DMS153 treated with DMSO at 0.1 percent for 48 hours (cell line): ENCODE data around the gene IGF2.
A peak's percentile ranks its signal among the peaks of the same experiment; 100 is the strongest.

Source experiments
- DNase-seq: peaks from one replicate; lab custom pipeline; 2025; ENCODE audit not compliant: unreplicated experiment; lab: John Stamatoyannopoulos, UW

The IGF2 gene

DNA sequence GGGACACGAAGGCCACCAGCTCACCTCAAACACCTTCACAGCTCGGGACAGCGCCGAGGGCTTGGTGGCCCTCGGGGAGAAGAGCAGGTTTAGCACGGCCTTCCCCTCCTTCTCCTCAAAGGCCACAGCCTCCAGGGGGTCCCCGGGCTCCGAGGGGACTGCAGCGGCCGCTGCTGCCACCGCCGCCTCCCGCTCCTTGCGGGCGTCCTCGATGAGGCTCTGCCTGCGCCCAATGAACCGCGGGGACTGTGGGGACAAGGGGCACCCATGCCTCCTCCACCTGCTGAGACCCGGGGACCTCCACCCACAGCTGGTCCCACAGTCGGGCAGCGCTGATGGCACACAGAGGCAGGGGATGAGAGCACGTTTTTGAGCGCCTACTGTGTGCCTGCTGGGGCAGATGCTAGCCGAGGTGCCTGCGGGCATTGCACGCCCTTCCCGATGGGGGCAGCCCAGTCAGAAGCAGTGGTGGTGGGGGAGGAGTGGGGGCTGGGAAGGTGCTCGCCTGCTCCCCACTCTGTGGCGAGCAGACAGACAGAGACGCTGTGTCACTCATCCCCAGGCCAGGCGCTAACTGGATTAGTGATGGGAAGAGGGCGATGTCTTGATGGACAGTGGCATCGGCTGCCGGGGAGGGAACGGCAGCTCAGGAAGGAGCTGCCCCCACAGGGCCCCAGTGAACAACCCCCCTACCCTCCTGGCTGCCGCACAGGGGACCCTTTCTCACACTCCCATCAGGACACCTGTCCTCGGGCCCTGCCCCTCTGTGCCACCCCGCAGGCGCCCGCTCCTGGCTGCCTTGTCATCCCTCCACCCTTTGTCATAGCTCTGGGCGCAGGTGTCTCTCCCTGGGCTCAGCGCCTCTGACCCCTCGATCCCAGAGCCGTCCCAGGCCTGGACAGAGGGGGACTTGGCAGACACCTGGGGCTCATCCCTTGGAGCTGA is 30.7 kb upstream of the IGF2 start:
- no peak for DNase-seq

DNA sequence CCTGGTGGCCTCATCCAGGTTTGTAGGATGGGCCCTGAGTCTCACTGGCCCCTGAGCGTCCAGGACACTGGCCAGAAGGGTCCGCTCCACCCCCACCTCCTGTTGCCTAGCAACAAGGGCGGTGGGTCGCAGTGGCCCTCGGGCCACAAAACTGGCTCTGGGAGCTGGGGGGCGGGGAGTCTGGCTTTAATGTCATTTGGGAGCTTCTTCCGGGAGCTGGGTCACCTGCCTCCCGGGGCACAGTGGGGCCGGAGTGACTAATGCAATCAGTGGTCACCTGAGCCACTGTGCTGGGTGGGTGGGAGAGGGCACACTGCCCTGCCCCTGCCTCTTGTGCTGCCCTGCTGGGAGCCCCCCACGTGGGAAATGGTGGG is 29.8 kb upstream of the IGF2 start:
- no peak for DNase-seq

DNA sequence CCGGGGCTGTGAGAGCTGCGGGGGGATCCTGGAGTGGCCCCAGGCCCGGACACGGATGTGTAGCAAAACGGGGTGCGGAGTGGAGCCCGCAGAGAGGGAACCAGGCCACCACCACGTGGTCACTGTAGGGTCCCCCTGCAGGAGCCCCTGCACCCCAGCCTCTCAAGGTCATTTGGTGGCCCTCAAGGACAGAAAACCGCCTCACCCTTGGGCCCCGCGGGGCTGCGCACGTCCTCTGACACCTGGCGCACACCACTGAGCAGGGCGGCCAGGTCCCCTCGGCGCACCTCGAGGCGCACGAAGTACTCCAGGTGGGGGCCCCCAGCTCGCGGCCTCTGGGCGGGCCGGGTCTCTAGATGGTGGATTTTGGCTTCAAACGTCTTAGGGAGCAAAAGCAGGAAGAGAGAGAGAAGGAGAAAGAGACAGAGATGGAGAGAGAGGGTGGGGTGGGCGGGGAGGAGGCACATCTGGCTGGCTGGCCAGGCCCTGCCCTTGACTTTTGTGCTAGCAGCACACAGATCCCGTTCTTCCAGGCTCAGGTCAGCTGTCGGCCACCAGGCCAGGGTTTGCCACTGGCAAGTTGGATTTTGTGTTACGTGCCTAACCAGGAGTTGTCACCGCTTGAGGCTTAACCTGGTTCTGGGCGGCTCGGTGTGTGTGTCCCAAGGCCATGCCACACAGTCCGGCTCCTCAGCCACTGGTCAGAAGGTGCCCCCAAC is 29.3 kb upstream of the IGF2 start:
- no peak for DNase-seq

DNA sequence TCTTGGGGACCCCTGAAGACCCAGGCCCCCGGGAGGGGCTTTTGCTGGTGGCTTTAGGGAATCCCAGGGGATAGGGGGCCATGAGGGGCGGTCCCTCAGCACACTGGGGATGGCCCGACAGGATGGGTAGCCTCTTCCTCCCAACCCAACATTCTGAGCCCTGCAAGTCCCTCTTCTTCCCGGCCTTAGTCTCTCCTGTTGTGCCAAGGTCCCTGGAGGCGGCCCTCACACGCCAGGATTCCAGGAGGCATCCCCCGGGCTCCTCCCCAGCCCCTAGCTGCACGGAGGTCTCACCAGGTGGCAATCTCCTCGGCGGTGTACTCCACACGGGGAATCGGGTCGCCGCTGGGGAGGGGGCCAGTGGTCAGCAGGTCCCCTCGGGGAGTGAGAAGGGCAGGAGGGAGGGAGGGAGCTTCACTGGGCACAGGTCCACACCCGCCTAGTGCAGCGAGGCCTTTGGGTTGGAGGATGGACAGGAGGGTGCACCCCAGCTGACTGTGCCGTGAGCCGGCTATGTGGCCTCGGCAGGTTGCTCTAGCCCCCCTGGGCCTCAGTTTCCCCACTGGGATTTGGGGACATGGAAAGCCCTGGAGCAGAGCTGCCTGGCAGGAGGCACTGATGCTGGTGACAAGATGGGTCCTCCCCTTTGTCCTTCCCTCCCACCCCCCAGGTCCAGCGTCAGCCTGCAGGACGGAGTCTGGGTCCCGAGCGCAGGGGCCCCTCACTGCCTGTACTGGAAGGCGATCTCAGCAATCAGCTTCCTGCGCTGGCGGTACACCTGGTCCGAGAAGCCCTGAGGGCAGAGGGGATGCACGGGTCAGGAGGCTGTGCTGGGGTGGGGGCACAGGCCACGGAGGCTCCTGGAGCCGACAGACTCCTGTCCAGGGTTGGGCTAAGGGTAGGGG is 28.2 kb upstream of the IGF2 start:
- no peak for DNase-seq

DNA sequence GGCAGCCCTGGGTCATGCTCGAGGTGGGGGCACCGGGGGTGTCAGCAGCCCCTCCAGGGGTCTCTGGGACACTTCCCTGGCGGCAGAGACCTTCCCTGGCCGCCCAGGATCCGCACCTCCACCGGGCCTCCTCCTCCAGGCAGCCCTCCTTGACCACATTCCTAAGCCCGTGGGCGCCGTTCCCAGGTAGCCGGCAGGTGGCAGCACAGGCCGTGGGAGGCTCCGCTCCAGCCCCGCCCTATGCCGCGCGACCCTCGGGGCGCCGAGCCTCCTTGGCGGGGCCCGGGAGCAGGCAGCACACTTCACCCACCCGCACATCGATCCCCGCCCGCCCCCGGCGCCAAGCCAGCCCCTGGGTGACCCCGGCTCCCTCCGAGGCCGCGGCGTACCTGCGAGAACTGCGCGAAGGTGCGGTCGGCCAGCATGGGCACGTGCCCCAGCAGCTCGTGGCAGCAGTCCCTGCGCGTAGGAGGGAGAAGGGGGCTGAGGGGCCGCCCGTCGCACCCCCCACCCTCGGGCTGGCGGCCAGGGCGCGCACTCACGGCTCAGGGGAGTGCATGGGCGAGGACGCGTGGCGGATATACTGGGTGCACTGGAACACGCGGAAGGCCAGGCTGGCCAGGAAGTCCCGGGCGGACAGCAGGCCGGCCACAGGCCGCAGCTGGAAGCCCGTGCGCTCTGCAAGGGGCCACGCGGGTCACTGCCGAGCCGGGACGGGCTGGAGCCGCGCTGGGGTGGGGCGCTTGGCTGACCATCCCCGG is 27.1 kb upstream of the IGF2 start:
- no peak for DNase-seq

DNA sequence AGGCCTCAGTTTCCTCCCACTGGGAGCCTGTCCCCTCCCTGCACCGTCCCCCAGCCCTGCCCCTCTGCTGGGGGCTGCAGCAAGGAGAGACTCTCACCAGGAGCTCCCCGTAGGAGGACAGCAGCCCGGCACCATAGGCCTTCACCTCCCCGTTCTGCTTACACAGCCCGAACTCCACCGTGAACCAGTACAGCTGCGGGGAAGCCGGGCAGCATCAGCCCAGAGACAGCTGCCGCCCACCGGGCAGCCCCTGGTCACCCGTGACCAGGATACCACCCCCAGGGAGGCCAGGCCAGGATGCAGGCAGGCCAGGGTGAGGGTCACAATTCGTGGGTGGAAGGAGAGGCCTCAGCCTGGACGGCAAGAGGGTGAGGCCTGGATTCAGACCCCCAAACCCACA is 26.4 kb upstream of the IGF2 start:
- DNase-seq, result no peak

DNA sequence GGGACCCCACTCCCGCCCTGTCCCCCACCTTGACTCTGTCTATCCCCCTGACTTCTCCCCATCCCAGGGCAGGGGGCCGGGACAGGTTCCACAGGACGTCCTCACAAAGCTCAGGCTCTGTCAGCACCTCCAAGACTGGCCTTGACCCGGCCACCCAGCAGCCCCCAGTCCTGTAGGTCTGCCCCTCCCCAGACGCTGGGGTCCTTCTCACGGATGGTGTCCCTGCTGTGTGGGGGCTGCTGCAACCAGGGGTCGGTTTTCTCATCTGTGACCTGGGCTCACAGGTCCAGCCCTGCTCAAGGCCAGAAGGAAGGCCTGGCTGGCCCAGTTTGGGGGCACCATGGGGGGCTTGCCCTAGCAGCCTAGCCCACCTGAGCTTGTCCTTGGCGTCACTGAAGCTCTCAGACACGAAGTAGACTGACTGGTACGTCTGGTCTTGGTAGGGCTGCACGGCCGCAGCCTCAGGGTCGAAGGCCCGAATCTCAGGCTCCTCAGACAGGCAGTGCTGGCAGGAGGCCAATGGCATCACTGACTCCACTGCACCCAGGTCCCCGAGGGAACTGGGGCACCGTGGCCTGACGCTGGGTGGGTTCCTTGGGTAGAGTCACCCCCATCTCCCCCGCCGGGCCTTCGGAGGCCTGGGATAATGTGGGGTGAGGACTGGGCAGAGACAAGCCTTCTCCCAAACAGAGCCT is 25.8 kb upstream of the IGF2 start:
- DNase-seq, result no peak

DNA sequence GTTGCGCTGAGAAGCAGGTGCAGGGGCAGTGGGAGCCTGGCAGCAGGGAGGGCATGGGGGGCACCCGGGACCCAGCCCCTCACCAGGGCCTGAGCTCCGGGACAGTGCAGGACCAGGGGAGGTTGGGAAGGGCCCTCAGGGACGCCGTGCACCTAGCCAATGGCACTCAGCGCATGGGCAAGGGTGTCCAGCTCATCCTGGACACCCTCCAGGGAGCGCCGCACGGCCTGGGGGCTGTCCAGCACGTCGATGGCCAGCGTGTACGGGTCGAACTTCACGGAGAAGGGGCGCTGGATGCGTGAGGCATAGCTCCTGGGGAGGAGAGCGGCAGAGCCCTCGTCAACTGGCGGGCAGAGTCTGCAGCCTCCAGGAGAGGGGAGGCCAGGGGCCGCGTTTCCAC is 24.9 kb upstream of the IGF2 start:
- DNase-seq, result no peak

DNA sequence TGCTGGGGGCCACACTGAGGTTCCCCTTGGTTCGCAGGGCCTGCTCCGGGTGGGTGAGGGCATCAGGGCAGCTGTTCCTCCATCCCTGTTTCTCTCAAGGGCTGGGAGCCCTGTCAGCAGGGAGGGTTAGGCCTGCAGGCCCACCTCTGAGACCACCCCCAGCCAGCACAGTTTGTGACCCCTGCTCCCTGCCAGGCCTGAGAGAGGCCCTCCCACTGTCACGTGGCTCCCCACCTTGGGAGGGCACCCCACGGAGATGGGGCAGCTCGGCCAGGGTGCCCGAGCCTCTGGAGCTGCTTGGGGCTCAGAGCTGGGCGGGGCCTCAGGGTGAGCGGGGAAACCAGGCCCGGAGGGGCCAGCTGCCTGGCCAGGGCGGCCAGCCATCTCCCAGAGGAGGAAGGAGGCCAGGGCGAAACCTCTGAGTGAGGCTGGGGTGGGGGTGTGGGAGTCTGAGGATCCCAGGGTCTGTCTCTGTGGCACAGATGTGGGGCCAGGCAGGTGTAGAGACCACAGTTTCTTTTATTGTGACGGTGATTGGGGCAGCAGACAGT is 24.3 kb upstream of the IGF2 start:
- DNase-seq, result no peak

DNA sequence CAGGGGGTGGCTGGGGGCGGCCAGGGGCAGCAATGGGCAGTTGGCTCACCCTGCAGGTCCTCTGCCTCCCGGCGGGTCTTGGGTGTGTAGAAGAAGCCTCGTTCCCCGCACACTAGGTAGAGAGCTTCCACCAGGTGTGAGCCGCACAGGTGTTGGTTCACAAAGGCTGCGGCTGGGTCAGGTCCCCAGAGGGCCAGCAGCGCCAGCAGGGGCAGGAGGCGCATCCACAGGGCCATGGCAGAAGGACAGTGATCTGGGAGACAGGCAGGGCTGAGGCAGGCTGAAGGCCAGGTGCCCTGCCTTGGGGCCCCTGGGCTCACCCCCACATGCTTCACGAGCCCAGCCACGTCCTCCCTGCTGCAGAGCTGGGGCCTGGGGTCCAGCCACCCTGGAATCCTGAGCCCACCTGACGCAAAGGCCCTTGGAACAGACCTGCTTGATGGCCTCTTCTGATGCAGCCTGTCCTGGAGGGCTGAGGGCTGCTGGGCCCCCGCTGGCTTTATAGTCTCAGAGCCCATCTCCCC is 21.6 kb upstream of the IGF2 start, which contains the start of gene INS:
Gene INS, minus strand, starts transcription at position 474 of the 524 bp plus-strand sequence. Its CDS starts 238 bp downstream, at position 236.
- no peak for DNase-seq

DNA sequence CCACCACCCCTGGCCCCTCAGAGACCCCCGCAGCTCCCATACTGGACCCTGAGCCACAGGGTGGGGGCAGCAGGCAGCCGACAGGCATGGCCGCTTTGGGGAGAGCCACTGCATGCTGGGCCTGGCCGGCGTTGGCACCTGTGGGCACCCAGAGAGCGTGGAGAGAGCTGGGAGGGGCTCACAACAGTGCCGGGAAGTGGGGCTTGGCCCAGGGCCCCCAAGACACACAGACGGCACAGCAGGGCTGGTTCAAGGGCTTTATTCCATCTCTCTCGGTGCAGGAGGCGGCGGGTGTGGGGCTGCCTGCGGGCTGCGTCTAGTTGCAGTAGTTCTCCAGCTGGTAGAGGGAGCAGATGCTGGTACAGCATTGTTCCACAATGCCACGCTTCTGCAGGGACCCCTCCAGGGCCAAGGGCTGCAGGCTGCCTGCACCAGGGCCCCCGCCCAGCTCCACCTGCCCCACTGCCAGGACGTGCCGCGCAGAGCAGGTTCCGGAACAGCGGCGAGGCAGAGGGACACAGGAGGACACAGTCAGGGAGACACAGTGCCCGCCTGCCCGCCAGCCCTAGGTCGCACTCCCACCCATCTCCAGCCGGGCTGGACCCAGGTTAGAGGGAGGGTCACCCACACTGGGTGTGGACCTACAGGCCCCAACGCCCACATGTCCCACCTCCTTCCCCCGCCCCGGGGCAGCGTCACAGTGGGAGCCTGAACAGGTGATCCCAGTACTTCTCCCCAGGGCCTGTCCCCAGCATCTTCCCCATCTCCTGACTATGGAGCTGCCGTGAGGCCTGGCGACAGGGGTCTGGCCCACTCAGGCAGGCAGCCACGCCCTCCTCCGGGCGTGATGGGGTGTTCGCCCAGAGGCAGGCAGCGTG is 20.6 kb upstream of the IGF2 start:
- no peak for DNase-seq

DNA sequence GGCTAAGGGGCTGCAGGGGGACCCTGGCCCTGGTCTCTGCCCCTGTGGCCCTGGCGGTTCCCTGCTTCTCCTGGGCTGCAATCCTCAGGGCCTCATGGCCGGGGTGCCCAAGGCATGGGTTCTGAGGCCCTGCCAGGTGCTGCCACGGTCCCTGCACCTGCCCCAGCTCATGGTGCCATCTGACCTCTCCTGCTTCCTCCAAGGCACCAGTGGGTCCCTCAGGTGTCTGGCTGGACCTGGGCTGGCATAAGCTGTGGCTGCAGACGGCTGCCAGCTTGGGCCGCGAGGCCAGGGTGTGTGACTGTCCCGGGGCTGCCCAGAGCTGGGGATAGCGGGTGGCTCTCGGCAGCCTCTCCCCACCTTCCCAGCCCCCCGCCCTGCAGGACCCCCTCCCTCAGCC is 19.8 kb upstream of the IGF2 start:
- DNase-seq, result no peak

DNA sequence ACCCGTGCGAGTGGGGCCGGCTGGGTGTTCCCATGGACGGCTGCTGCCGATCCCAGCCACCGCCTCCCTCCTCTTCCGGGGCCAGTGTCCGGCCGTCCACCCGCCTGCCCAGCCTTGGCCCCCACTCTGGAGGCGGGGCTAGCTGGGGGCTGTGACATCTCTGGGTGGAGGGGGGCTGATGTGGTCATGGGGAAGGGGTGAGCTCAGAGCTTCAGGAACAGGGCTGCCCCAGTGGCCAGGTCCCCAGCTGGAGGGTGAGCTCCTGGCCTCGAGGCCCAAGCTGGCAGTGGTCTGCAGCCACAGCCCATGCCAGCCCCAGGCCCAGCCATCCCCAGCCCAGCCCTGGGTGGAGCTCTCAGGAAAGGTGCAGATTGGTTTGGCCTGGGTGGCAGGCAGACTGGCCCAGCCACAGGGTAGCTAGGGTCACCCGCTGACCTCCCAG is 19.1 kb upstream of the IGF2 start:
- DNase-seq, result no peak

DNA sequence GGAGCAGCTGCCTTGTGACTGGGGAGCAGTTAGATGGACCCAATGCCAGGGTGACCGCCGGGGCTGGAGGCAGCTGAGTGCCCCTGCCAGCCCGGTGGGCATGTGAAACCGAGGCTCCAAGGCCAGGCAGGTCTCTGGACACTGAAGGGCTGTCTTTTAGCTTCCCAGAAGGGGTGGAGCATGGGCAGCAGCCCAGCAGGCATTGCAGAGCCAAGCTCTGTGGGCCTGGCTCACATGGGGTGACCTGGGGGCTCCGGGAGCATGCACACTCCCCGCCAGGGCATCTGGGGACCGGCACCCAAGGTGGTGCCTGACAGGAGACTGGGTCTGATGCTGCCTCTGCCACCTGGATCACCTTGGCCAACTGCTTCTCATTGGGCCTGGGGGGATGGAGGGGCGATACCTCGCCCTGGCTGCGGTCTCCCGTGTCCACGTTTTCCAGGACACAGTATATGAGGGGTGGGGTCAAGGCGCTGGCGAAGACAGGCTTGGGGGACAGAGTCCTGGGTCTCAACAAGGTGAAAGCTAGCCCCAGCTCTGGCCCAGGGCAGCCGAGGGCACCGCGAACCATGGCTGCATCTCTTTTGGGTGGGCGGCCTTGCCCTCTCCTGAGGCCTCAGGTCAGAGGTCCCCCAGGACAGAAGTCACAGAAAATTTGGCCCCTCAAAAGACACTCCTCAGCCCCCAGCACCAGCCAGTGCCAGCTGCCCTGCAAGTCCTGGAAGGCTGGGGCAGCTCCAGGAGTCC is 18.3 kb upstream of the IGF2 start:
- DNase-seq, result no peak

DNA sequence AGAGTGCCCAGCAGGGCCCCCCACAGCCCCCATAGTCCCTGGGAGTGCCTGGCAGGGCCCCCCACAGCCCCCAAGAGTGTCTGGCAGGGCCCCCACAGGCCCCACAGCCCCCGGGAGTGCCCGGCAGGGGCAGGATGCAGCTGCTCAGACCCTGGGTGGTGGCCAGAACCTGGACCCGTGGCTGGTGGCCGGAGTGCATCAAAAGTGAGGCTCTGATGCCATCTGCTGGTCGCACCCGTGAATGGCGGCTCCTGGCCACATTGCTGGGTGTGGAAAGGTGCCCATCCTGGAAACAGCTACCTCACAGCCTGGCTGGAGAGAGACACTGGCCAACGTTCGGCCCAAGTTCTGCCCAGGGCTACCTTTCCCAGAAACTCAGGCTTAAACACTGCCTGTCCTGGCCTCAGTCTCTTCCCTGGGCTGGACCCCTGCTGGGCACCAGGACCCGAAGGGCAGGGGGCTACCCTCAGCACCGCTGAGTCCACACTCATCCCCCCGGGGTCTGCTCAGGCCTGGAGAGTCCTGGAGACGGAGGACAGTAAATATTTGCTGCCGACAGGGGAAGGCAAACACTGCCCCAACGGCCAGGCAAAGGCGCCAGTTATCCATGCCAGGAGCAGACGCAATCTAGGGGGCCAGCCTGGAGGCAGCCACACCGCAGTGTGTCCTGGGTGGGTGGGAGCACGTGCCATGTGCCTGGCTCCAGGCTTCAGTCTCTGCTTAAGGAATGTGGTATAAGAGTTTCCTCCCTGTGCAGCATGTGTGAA is 17.4 kb upstream of the IGF2 start:
- peak; percentile 33 for DNase-seq

DNA sequence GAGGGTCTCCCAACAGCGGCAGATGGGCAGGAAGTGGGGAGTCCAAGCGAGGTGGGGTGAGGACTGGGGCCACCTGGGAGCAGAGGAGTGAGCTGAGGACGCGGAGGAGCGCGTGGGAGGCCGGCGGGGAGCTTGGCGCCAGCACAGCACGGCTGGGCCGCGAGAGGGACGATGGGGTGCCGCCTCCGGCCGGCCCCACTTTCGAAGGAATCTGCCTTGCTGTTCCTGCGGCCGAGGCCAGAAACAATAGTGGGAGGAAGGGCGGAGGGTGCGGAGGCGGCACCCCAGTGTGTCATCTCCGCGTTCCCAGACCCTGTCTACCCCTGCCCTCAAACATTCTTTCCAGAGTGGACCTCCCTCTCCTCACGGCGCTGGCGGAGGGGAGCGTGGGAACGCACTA is 16.3 kb upstream of the IGF2 start:
- no peak for DNase-seq

DNA sequence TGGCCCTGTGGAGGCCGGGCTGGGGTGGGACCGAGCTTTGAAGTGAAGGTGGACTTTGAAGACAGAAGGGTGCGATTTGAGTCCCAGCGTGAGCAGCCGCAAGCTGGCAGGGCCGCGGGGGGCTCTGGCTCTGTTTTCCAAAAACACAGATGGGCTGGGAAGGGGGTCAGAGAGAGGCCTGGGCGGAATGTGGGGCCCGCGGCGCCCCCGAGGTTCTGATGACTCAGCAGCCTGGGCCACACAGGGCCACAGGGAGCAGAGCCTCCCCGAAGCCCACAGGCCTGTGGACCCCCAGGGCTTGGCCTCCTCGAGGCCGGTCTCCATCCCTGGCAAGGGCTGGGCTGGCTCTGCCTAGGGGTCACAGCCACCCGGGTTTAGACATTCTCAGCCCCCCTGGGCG is 15.7 kb upstream of the IGF2 start:
- DNase-seq, result no peak
